Measurements from ENCODE around the gene NOTCH2.
A peak's percentile ranks its signal among the peaks of the same experiment; 100 is the strongest.
"Not testable (repeated sequence)": the region's sequence is repeated elsewhere in the genome, so short reads cannot be mapped to it uniquely, and the experiment has no call there.

NOTCH2 gene

GRCh38 chr1:120069067-120069919 is at the start of gene NOTCH2:
NOTCH2 (minus strand) TSS chr1:120069662; CDS start chr1:120069406, 256 bp downstream.
- DNase-seq = peak; percentile 78

- DNase-seq = not testable (repeated sequence)
Observed at GRCh38 chr1:120117371-120118177, 48.1 kb upstream of the NOTCH2 start.

DNA sequence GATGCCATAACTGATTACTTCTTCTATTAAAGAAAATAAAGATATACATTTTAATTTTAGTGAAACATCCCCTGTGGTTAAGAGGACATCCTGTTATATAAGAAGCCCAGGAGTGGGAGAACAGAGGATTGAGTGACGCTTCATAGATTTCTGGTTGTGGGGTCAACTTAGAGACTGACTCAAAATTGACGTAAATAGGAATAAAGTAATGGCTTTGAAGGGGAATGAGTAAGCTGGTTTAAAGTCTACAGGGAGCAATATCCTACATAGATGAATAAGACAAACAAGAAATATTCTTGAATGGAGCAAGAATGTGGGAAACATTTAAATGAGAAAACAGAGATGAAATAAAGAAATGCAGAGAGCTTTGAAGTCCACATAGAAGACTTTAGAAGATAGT is 46.6 kb upstream of the NOTCH2 start:
- DNase-seq = not testable (repeated sequence)

DNA sequence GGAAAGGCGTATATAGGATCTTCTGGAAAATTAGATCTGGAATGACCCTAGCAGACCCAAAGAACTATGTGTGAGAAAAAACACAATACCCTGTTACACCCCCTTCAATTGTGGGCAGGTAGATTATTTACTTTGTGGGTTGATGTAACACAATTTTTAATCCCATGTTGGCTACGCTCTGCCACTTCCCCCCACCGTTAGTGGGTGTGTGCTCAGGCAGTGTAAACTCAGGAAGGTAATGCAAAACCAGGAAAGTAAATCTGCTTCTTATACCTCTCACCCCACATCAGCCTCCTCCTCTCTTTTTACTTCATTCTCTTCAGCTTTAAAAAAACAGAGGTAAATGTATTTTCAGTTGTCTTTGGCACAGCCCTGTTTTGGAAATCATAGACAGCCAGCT is 43.7 kb upstream of the NOTCH2 start:
- DNase-seq = not testable (repeated sequence)

GRCh38 chr1:120112212-120112611 is 42.8 kb upstream of the NOTCH2 start:
- DNase-seq = not testable (repeated sequence)

- not testable (repeated sequence) for DNase-seq
Observed at GRCh38 chr1:120111771-120112170, 42.3 kb upstream of the NOTCH2 start.

GRCh38 chr1:120111008-120111407 is 41.5 kb upstream of the NOTCH2 start:
- DNase-seq = not testable (repeated sequence)

- DNase-seq = not testable (repeated sequence)
Observed at GRCh38 chr1:120109656-120110055, 40.2 kb upstream of the NOTCH2 start.

DNA sequence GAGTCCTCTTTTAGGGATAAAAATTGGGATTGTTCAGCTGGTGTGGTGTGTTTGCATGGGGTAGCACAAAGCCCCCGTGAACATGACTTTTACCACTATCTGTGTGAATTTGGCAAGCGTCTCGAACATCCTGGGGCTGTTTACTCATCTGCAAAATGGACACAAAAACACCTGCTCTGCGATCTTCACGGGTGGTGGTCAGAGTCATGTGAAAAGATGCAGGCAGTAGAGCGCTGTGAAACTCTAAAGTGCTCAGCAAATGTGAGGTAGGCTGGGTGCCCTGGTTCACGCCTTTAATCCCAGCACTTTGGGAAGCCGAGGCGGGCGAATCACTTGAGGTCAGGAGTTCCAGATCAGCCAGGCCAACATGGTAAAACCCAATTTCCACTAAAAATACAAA is 39.7 kb upstream of the NOTCH2 start:
- DNase-seq = not testable (repeated sequence)

GRCh38 chr1:120105288-120105687 is 35.8 kb upstream of the NOTCH2 start:
- not testable (repeated sequence) for DNase-seq

DNA sequence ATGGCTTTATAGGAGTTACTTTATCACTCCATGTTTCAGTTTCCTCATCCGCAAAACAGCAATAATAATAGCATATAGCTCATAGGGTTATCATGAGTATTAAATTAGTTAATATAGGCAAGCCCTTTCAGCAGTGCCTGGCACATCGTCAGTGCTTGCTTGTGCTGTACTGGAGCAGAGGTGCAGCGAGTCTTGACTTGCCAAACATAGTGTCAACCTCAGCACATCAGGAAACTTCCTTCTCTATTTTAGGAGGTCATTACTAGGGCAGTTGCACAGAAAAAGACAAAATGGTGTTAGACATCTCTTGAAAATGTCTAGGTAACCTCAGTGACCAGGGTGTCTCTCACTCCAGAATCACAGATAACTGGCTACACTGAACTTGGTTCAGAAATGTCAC is 34.3 kb upstream of the NOTCH2 start:
- not testable (repeated sequence) for DNase-seq

- DNase-seq = not testable (repeated sequence)
Observed at GRCh38 chr1:120101593-120101992, 32.1 kb upstream of the NOTCH2 start.

DNA sequence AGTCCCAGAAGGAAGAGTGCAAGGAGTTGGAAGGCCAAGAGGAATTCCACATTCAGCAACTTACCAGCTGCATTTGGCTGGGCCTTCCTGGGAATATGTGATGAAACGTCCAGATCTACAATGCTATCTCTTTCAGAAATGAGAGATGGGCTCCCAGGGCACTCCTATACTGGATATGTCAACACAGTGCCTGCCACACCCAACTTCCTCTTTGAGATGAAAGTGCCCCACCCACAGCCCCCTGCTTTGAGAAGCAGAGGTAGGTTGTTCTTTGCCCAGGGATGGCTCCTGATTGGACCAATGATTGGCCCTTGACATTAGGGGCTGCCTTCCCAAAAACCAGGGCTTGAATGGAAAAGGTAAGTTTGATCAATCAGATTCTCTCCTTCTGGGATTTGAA is 31.1 kb upstream of the NOTCH2 start:
- DNase-seq = not testable (repeated sequence)

DNA sequence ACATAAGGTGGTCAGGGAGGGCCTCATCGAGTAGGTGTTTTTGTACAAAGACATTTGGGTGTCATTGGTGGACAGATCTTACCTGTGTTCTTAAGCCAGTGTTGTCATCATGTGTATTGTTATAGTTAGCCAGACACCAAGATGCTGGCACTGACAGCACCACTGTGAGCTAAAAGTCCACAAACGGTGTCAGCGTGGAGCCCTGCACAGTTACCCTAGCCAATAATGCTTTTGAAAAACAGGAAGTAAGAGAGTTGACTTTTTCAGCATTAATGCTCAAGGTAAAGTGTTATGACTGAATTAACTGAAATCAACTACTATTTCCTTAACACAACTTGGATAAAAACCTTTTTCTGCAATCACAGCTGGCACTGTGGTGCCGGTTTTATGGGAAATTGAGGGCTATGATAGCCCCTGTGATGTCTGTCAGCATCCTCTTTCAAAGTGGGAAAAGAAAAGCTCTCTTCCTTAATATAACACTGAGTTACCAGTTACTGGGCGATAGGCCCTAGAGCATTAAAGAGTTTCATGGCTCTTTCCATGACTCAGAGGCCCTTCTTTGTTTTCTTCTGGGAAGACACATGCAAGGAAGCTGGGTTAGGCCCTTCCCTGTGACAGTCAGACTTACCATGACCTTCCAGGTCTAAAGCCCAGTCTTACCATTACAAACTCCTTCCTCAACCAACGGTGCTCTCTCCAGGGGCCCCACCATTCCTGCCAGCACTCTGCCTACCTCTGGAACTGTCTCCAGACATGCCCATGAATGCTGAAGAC is 29.7 kb upstream of the NOTCH2 start:
- DNase-seq = not testable (repeated sequence)

- DNase-seq = not testable (repeated sequence)
Observed at GRCh38 chr1:120096981-120097545, 27.6 kb upstream of the NOTCH2 start.

DNA sequence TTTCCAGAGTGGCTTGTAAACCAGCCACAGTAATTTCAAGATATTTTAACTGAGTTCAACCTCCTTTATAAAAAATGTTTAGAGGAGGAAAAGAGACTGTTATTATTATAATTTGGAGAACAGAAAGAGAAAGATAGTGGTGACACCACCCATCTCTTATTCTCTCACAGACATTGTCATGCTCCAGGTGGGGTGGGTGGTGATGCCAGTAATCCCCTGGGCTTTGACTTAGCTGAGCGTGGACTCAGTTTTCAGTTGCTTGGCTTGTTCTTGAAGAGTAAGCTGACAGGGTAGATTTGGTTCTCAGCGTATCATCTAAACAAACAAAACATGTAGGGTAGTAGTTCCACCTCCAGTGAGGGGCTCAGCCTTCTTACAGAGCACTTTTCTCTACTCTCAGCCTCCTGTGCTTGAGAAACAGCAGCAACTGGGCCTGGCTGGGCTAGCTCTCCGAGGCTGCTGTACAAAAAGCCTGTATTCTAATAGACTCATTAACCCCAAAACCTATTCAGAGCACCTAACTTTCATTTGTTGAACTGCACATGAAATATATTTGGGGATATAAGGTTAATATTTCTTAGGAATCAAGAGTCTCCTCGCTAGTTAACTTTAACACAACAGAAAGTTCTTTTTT is 24.2 kb upstream of the NOTCH2 start:
- DNase-seq = not testable (repeated sequence)

GRCh38 chr1:120092232-120093218 is 23.1 kb upstream of the NOTCH2 start:
- DNase-seq = not testable (repeated sequence)

DNA sequence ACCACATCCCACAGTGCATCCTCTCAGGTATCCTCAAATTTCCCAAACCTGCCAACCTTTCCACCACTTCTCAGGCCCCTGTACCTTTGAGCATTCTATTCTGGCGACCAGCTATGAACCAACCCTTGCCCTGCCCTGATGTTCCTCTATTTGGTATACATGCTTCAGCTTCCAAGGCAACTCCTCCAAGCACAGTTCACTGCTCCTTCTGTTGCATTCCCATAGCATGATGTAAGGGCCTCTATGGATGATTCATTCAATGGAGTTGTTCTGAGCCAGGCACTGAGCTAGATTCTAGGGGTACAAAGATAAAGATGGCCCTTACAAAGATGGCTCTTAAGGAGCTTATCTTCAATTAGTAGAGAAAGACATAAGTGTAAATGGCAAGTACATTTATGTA is 21.4 kb upstream of the NOTCH2 start:
- not testable (repeated sequence) for DNase-seq

GRCh38 chr1:120087959-120088358 is 18.5 kb upstream of the NOTCH2 start:
- DNase-seq = peak; percentile 83

DNA sequence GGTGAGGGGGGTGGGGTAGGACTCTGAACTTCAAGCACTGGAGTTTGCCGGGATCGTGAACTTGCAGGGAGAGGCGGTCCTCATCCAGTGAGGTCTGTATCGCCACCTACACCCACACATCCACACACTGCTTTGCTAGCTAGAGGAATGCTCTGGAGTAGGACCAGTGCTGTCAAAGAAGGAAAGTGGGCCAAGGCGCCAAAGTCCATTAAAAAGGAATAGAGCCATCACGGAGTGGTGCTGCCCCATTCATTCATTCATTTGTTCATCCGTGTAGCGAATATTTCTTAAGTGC is 405 bp upstream of the NOTCH2 start:
- DNase-seq = not testable (repeated sequence)

GRCh38 chr1:120068683-120069066 is 787 bp downstream of the NOTCH2 start:
- DNase-seq = peak; percentile 4
